ENCODE data around the gene PRR3. TPM values are rescaled to one million over a fixed set of nuclear protein-coding genes. Genes with fewer than 3 reads are reported as not detected.
A peak's percentile ranks its signal among the peaks of the same experiment; 100 is the strongest.
"Not testable (repeated sequence)": the region's sequence is repeated elsewhere in the genome, so short reads cannot be mapped to it uniquely, and the experiment has no call there.

PRR3 gene
- total RNA-seq, 1 experiment from 2014 or later, result 26.2 TPM

- BruUV-seq (replicated peaks), result TSS peak; percentile 1
- CTCF ChIA-PET, result interaction anchor here (0.7 to 3.2 kb wide), 20 partner anchors 10 to 1188 kb away, joined by 3 to 23 read pairs (median 4); partner anchors contain the start of gene ABCF1
- peaks cover 68% of the 10 kb centered on the region for H3K36me3 Mint-ChIP-seq (ENCODE audit: insufficient read depth, unreplicated experiment)
- not testable (repeated sequence) for H3K4me3 Mint-ChIP-seq (ENCODE audit: unreplicated experiment); H3K4me1 Mint-ChIP-seq (ENCODE audit: insufficient read depth, unreplicated experiment); H3K9me3 Mint-ChIP-seq (ENCODE audit: unreplicated experiment); H3K27ac Mint-ChIP-seq (ENCODE audit: low read depth, unreplicated experiment); H3K27me3 Mint-ChIP-seq (ENCODE audit: insufficient read depth, unreplicated experiment)
- POLR2A ChIA-PET, result interaction anchor here (0.7 to 7.3 kb wide), 15 partner anchors 9 to 125 kb away, joined by 3 to 107 read pairs (median 5); partner anchors contain the start of genes ABCF1, MRPS18B and PPP1R10
- peak; percentile 89 for DNase-seq (ENCODE audit: unreplicated experiment)
- intact Hi-C loops (cut with micrococcal nuclease), result loop anchor here (1.0 kb wide), 1 partner anchor 114 kb away; no protein-coding TSS in a partner anchor
- TF ChIP-seq, protein P1, sequence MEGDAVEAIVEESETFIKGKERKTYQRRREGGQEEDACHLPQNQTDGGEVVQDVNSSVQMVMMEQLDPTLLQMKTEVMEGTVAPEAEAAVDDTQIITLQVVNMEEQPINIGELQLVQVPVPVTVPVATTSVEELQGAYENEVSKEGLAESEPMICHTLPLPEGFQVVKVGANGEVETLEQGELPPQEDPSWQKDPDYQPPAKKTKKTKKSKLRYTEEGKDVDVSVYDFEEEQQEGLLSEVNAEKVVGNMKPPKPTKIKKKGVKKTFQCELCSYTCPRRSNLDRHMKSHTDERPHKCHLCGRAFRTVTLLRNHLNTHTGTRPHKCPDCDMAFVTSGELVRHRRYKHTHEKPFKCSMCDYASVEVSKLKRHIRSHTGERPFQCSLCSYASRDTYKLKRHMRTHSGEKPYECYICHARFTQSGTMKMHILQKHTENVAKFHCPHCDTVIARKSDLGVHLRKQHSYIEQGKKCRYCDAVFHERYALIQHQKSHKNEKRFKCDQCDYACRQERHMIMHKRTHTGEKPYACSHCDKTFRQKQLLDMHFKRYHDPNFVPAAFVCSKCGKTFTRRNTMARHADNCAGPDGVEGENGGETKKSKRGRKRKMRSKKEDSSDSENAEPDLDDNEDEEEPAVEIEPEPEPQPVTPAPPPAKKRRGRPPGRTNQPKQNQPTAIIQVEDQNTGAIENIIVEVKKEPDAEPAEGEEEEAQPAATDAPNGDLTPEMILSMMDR (IDR thresholded peaks at IDR 0.05; ENCODE audit: unreplicated experiment), result peak; percentile 62
These were observed 40.4 kb downstream of the PRR3 start for GRCh38 chr6:30597315-30598144.

DNA sequence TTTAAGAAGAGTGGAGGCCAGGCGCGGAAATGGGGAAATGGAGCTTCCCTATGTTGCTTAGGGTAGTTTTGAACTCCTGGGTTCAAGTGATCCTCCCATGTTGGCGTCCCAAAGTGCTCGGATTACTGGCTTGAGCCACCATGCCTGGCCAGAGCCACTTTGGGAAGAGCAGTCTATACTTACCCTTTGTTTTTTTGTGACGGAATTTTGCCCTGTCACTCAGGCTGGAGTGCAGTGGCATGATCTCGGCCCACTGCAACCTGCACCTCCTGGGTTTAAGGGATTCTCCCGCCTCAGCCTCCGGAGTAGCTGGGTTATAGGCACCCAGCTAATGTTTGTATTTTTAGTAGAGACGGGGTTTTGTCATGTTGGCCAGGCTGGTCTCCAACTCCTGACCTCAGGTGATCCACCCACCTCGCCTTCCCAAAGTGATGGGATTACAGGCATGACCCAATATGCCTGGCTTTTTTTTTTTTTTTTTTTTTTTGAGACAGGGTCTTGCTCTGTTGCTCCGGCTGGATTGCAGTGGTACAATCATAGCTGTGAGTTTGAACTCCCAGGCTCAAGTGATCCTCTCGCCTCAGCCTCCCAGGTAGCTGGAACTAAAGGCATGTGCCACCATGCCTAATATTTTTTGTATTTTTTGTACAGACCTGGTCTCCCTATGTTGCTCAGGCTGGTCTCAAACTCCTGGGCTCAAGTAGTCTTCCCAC is 42.0 kb downstream of the PRR3 start:
- no peaks in the 10 kb centered on the region for H3K9me3 Mint-ChIP-seq (ENCODE audit: unreplicated experiment)
- no TSS peak for BruUV-seq (replicated peaks)
- peaks cover 78% of the 10 kb centered on the region for H3K36me3 Mint-ChIP-seq (ENCODE audit: insufficient read depth, unreplicated experiment)
- H3K27me3 Mint-ChIP-seq (ENCODE audit: insufficient read depth, unreplicated experiment), result no peaks in the 10 kb centered on the region
- ChIA-PET CTCF (interaction anchor here (0.7 to 3.2 kb wide), 6 partner anchors 11 to 123 kb away, joined by 3 to 23 read pairs (median 4); partner anchors contain the start of gene ABCF1), POLR2A (interaction anchor here (0.9 to 7.3 kb wide), 8 partner anchors 7 to 36 kb away, joined by 3 to 107 read pairs (median 12); partner anchors contain the start of genes MRPS18B and PPP1R10)
- H3K4me1 Mint-ChIP-seq (ENCODE audit: insufficient read depth, unreplicated experiment), result no peaks in the 10 kb centered on the region
- DNase-seq (ENCODE audit: unreplicated experiment), result no peak
- intact Hi-C loops (cut with micrococcal nuclease), result no loop called here
- no peak overlapping the region for H3K27ac Mint-ChIP-seq (ENCODE audit: low read depth, unreplicated experiment)
- TF ChIP-seq, protein P1 (IDR thresholded peaks at IDR 0.05; ENCODE audit: unreplicated experiment), result no peak
- H3K4me3 Mint-ChIP-seq (ENCODE audit: unreplicated experiment), result no peak overlapping the region

- CTCF ChIA-PET, result interaction anchor here (0.6 to 2.4 kb wide), 4 partner anchors 10 to 172 kb away, joined by 3 to 8 read pairs (median 4); no protein-coding TSS in a partner anchor
- intact Hi-C loops (cut with micrococcal nuclease), result no loop called here
- peak; percentile 12 for DNase-seq (ENCODE audit: unreplicated experiment)
- POLR2A ChIA-PET, result interaction anchor here (0.7 to 7.3 kb wide), 8 partner anchors 9 to 114 kb away, joined by 3 to 107 read pairs (median 4); partner anchors contain the start of genes MRPS18B and PPP1R10
- no peak overlapping the region for H3K27ac Mint-ChIP-seq (ENCODE audit: low read depth, unreplicated experiment)
- TF ChIP-seq, protein P1 (IDR thresholded peaks at IDR 0.05; ENCODE audit: unreplicated experiment), result no peak
- no peak overlapping the region for H3K4me3 Mint-ChIP-seq (ENCODE audit: unreplicated experiment)
- peaks cover 80% of the 10 kb centered on the region for H3K36me3 Mint-ChIP-seq (ENCODE audit: insufficient read depth, unreplicated experiment)
- H3K9me3 Mint-ChIP-seq (ENCODE audit: unreplicated experiment), result no peaks in the 10 kb centered on the region
- H3K27me3 Mint-ChIP-seq (ENCODE audit: insufficient read depth, unreplicated experiment), result no peaks in the 10 kb centered on the region
- BruUV-seq (replicated peaks), result no TSS peak
- no peaks in the 10 kb centered on the region for H3K4me1 Mint-ChIP-seq (ENCODE audit: insufficient read depth, unreplicated experiment)
These were observed 42.7 kb downstream of the PRR3 start for GRCh38 chr6:30599625-30600324.
